CD1c-positive myeloid dendritic cell (primary cell): Measurements from ENCODE around the gene NRXN2.

ENCODE experiments used
- DNase-seq: peaks from one replicate; pipeline ENCODE4 v3.0.0-alpha.2; 2016; ENCODE audit errors: extremely low spot score

Gene NRXN2

DNA sequence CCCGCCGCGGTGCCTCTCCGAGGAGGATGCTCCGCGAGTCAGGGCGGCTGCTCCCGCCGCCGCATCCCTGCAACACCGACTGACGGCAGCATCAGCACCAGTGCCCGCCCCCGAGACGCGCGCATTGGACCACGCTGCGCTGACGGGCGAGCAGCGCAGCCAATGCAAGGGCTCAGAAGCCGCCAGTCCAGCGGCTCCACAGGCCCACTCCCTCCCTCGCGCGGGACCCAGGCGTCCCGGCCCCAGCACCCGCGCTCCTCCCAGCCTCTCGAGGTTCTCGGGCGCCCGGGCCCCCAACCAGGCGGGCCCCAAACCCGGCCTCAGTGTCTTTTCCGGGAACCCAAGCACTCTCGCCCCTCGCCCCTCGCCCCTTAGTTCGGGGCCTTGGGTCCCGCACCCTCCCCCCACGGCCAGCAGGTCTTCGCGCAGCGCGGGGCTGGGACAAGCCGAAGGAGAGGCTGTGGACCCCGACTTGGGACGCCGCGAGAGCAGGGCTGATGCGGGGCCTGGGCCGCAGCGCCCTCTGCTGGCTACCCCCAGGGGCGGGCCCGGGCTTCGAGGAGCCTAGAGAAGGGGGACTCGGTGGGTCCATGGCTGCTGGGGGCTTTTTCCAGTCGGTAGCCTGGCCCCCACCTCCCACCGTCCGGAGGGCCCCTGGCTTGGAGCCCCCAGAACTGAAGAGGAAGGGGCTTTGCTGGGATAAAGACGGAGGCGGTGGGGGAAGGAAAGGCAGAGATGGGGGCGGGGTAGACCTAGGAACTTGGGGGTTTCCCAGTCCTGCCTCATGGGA, at the start of gene NRXN2:
NRXN2 (minus strand) TSS at position 81 of the 790 bp plus-strand sequence. CDS start 9,498 bp downstream, outside the sequence.
- peak; percentile 81 for DNase-seq

DNA sequence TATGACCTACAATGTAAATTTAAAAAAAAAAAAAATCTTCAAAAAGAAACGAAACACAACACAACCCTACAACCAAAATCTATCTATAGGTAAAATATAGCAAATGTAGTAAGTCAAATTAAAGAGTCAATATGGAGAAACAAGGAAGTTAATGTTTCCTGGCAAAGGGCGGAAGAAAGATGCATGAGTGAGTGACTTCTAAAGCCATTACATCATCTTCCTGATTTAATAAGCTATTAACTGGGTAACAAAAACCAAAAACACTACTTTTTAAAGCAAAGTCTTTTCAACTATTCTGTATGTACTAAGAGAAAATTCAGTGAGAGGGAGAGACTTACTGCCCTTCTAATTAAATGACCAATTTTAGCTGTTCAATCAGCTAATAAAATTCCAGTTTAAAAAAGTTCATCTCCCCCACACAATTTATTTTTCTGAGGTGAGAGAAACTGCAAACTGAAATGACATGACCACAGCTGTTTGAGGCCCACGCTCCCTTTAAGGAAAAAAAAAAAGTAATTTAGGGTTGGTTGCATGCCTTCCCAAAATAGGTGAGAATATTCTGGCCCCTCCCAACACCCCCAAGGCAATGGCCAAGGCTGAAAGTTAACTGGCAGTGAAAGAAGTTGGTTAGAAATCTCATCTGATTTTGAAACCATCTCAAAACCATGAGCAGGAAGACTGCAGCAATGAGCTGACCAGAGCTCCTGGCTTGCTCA, 49.5 kb upstream of the NRXN2 start:
- DNase-seq: peak; percentile 63

DNA sequence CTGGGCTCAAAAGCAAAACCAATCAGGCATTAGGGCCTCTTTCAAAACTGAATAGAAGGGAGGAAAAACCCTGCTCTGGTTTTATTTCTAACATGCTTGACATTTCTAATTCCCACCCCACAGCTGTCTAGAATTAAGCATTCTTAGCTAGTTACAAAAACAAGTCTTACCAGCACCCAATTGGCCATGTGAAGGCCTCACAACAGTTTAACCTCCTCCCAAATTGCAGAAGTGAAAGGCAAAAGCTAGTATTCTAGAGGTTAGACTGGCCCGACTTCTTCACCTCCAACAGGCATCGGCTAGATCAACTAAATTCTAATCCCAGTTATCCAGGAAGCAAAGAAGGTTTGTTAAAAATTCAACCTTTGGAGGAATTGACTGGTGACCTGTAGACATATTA, 48.9 kb upstream of the NRXN2 start:
- DNase-seq: peak; percentile 55

DNA sequence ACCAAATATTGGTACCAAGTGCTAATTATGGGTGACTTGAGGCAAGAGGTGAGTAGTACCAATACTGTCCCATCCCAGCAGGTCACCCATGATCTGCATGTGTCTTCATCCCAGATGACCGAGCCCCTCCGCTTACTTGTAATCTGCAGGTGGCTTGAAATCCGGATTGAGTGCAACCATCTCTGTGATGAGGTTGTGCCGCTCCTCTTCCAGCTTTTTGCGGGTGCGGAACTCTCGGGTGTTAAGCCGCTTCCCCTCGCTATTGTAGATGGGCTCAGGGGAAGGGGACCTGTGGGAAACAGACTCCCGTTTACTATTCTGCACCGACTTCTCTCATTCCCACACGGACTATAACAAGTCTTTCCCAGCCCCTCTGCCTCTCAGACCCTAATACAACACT, 47.1 kb upstream of the NRXN2 start:
- DNase-seq: no peak

DNA sequence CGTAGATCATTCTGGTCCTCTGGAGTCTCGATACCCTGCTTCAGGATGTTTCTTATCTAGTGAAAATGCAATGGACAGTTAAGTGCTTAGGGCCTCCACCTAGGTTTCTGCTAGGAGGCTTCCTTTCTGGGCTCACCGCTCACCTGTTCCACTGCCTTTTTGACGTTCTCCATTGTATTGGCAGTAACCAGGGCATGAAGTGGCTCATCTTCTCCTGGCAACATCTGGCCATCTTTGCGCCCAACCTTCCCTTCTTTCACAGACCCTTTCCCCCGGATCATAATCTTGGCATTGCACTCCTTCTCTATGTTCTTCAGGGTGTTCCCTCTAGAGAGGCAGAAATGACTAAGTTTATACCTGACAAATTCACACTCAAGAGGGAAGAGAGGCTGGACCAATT, 46.3 kb upstream of the NRXN2 start:
- no peak for DNase-seq

DNA sequence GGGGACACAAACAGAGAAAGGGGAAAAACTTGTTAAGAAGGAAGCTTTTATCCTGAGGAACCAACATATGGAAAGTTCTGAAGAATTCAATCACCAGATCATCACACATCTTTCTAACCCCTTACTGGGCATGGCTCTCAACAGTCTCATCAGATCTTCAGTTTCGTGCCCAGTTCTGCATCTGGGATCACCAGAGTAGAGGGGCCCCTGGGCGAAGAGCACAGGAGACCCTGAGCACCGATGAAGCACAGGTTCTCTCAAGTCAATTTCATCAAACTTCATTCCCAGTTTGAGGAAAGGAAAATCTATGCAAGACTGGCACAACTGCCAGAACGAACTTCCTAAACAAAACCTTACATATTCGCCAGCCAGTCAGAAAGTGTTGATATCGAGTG, 45.3 kb upstream of the NRXN2 start:
- no peak for DNase-seq

DNA sequence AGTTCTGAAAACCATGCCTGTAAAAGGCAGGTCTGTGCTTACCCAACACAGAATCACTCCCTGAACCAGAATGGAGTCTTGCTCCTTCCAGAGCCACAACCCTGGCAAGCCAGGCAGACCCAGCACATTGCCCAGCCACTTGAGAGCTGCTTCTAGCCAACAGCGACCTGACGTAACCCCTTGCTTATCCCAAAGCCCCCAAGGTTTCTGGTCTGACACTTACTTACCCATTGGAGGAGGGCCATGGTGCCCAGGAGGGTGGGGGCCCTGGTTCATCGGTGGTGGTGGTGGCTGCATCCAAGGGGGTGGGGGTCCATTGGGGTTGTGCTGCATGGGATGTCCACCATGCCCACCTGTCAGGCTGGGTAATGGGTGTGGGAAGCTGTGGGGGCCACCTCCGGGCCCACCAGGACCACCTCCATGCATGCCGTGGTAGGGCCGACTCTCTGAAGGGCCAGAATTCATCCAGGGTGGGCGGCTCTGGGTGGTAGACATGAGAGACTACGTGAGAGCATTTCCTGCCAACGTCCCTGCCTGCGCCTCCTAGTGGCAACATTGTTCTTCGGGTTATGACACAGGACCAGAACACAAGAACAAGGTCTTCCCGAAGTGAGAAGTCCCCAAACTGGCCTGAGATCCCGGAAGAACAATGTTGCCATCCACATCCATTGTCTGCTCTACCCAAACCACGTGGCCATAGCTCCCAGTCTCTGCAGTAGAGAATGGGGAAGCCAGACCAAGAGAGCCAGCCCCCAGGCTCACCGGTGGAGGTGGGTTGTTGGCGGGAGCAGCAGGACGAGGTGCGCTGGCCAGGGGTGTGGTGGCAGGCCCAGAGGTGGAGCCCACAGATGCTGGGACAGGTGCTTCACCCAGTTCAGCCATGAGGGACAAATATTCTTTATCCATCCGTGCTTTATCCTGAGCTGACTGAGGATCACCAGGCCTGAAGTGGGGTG, 44.6 kb upstream of the NRXN2 start:
- peak; percentile 79 for DNase-seq

DNA sequence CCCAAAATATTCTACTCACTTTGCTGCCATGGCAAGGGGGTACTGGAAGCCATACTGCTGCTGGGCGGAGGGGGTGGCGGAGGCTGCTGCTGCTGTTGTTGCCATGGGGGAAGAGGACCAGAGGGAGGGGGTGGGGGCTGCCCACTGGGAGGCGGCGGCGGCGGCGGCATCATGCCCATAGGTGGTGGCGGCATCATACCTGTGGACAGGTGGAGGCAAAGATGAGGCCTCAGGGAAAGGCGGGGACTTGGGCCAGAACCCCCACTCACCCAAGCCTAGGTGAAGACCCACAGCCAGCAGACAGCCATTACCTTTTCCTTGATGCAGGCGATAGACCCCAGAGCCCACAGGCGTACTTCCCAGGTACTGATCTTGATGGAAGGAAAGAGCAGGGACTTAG, 43.9 kb upstream of the NRXN2 start:
- no peak for DNase-seq

DNA sequence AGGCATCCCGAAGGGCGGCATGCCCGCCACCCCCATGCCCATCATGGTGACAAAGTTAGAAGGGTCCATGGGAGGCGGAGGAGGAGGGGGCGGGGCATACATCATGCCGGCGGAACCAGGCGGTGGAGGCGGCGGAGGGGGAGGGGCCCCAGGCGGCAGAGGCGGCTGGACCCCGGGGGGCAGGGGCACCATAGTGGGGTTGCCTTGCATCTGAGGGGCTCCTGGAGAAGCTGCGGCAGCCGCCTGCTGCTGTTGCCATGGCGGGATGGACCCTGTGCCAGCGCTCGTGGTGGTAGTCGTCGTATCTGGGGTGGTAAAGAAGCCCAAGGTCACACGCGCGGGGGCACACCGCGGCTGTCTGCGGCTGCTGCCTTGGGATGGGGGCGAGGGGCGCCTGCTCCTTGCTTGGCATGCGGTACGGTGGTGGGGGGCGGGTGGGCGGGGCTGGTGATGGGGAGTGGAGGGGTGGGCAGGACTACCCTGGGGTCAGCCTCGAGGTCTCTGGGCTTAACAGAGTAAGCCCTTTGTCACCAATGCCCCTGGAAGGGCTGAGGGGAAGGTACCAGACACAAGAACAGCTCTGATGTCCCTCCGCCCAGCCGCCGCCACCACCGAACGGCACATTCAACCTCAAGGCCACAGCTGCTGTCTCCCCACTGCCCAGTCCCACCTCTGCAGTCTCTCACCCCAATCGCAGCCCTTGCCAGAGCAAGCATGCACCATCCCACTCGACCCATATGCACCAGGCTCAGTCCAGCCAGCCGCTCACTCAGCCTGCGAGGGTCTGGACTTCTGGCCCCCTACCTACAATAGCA, 43.1 kb upstream of the NRXN2 start:
- no peak for DNase-seq

DNA sequence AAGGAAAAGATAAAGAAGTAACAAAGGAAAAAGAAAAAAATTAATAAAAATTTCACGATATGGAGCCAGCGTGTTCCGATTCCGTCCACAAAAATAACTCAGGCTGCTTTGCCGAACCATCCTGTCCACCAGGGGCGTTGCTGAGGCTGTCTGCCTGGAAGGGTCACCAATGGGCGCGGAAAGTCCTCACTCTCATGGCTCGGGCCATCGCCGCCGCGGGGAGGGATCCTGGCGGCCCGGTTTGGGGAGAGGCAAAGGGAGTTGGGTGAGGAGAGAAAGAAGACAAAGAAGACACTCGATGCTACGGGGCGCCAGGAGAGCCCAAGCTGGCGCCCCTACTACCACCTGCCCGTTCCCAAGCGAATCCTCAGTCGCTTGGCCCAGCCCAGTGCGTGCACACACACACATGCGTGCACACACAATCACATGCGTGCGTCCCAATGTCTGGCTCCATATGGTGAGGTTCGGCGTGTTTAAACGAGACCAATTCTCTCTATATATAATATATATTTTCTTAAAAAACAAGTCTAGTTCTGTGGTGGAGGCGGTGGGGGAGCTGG, 42.4 kb upstream of the NRXN2 start:
- no peak for DNase-seq

DNA sequence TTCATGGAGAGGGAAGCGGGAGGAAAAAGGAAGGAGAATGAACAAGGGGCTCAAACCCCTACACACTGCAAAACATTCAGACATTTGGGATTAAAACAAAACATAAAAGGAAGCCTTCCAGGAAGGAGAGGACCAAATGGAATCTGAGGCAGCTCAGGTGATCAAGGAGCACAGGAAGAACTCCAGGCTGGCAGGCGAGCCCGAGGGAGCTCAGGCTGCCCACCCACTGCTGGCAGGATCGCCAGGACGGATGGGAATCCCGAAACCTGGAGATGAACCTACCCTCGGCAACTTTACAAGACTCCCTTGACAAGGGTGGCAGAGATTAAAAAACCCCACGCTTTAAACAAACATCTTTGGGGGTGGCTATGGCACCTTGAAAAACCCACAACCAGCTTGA, 41.8 kb upstream of the NRXN2 start:
- DNase-seq: no peak

DNA sequence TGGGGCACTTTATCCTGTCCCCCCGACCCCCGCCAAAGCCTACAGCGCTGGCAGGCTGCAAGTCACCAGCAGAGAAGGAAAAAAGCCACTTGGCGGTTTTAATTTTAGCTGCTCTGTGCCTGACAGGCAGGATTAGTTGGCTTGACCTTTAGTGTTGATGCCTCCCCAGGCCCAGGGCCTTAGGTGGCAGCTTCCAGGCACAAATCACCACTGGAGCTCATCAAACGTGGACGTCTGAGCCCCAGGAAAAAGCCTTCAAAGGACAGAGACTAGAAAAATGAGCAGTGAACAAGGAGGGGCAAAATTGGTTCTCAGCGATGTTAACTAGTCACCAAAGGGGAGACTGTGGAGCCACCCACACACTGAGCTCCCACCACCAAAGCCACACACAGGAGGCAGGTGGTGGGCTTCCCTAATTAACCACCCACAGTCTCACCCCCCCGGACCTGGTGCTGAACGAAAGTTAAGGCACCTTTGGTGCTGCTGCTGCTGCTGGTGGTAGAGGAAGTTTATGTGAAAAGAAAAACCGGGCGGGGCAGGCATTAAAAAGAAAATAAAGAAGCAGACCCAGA, 41.1 kb upstream of the NRXN2 start:
- peak; percentile 16 for DNase-seq

DNA sequence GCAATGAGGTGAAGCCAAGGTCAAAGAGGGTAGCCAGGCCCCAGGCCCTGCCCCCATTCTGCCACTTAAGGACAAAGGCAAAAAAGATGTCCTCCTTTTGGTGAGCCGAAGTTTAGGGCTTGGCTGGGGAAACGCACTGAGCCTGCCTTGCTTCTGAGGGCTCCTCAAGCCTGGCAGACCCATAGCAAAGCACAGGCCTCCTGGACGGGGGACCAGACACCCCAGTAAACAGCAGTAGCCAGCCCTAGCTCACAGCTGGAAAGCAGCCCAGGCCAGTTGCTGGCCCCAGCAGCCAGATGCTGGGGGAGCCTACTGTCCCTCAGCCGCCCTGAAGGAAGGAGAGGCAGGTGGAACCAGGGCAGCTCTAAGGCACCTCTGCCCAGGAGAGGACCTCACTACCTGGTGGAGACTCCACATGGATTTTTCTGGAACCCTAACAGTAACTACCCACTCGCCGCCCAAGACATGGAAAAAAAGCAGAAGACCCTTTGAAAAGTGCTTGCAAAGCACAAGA, 40.6 kb upstream of the NRXN2 start:
- no peak for DNase-seq

DNA sequence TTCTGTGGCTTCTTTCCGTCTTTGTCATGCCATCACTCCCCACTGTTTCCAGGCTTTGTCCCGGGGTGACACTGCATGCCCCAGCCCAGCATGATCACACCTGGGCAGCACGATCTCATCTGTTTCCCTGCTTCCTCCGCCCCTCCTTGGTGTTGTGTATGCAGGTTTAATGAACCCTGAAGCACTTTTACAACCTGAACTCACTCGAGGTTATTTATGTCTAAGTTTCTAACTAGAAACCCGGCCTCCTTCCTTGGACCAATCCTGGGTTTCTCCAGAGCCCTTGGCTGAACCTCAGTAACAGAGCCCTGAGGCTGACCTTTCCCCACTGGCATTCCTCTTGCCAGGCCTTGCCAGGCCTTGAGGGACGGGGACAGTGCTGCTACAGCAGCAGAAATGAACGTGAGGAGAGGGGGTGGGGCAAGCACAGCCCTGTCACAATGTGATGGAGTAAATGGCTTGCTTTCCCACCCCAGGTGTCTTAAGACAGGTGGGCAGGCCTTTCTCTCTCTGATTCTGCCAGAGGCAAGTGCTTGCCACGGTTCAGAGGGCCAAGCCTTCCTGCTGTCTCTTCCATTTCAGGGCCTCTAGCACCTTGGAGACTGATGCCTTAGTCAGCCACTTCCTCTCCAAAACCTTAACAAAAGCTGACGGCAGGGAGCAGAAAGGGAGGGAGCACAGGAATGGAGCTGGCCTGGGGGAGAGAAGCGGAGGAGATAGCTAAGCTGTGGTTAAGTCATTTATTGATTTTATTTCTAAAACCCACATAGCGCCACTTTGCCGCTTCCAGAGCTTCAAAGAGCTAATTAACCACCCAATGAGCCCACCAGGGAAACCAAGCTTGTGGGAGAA, 39.9 kb upstream of the NRXN2 start:
- DNase-seq: no peak

DNA sequence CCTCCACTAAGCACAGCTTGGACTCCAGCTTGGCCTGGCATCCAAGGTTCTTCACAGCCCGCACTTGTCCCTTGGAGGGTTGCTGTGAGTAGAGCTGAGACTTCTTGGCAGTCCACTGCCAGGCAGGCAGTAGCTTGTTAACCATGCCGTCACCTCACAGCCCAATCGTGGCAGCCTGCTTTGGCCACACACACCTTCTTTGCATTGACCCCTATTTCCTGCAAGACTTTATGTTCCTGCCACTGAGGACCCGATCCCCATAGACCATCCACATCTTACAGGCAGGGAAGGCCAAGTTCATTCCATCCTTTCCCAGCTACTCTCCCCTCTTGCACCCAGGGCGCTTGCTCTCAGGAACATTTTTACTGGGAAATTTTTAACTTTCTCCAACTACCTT, 39.3 kb upstream of the NRXN2 start:
- no peak for DNase-seq

DNA sequence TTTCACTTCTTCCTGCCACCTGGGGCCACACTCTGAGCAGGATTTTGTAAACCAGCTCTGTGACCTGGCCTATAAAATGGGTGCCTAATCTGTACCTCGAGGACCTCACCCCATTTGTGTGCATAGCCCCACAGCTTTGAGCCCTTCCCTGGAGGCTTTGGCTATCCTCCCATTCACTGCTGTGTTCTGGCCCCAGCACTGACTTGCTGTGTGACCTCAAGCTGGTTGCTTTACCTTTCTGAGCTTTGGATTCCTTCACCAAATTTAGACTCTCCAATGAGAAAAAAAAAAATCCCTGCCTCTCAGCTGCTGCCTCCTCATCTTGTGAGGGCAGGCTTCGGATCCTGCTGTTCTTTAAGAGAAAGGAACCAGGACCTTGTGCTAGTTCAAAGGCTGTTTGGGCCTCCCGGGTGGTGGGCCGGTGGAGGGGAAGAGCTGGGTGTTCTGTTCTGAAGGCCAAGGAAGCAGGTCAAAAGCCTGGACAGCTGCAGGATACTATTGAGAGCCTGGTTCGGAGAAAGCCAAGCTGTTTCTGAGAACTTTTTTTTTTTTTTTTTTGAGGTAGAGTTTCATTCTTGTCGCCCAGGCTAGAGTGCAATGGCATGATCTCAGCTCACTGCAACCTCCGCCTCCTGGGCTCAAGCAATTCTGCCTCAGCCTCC, 37.9 kb upstream of the NRXN2 start:
- DNase-seq: no peak

DNA sequence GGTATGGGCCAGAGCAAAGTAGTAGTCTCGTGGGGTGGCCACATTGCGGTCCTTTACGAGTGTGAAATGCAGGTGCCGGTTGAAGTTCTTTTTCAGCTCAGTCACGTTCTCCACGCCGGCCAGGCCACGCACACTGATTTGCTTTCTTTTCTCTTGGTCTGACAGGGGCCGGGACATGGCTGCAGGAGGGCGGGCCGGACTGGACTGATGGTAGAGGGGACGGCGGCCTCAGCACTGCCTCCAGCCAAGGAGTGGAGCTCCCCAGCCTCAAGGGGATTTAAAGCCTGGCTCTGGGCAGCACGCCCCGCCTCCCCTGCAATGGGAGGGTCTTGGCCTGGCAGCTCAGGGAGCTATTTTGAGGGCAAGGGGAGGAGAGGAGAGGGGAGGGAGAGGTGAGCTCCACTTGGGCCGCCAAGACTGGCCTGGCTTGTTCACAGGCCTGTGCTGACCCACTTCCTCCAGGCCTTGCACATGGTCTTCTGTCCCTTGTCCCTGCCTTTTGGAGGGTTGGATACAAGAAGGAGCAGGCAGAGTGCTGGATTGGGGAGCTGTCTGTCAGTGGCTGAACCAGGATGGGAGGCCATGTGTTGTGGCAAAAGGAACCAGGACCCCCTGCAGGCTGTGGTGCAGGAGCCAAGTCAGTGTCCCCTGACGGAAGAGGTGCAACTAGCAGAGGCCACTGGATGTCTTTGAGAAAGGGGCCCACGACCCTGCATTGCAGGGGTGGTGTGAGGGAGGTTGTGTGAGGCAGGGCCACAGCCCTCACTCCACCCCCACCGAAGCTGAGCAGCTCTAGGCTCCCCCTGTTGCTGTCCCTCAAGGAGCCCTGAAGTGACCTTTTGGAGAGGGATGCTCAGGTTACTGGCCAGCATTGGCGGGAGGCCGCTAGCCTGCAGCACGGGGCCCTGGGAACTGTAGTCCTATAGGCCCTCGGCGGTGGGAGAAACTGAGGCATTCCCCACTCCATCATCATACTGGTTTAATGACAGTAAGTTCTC, 37.0 kb upstream of the NRXN2 start, which contains the start of gene PYGM:
PYGM (minus strand) TSS at position 253 of the 998 bp plus-strand sequence; CDS start at position 177, 76 bp downstream.
- no peak for DNase-seq
